Measurements from ENCODE around the gene SOS1.
A peak's percentile ranks its signal among the peaks of the same experiment; 100 is the strongest.

SOS1 gene

DNA sequence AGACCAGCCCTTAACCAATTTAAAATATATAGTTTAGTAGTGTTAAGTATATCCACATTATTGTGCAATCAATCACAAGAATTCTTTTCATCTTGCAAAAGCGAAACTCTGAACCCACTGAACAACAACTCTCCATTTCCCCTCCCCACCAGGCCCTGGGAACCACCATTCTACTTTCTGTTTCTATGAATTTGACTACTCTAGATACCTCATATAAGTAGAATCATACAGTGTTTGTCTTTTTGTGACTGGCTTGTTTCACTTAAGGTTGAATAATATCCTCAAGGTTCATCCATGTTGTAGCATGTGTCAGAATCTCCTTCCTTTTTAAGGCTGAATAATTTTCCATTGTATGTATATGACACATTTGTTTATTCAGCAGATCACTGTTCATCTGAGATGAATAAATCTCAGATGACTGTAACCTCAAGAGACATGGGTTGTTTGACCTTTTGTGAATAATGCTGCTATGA, 8.1 kb upstream of the SOS1 start:
- TF ChIP-seq CTCF (IDR thresholded peaks at IDR 0.05; ENCODE audit: low read depth, low read length) = no peak
- TF ChIP-seq, protein P1, sequence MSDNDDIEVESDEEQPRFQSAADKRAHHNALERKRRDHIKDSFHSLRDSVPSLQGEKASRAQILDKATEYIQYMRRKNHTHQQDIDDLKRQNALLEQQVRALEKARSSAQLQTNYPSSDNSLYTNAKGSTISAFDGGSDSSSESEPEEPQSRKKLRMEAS (IDR thresholded peaks at IDR 0.05; ENCODE audit: low read depth, low read length) = no peak
- TF ChIP-seq MYC (IDR thresholded peaks at IDR 0.05; ENCODE audit: low read depth, low read length) = no peak
- no peak for TF ChIP-seq POLR2A (IDR thresholded peaks at IDR 0.05; ENCODE audit: extremely low read depth, insufficient read length)
- no peak overlapping the region for H3K4me3 ChIP-seq (ENCODE audit: low read depth, low read length)
- peak; percentile 25 for DNase-seq (ENCODE audit: low read depth)

DNA sequence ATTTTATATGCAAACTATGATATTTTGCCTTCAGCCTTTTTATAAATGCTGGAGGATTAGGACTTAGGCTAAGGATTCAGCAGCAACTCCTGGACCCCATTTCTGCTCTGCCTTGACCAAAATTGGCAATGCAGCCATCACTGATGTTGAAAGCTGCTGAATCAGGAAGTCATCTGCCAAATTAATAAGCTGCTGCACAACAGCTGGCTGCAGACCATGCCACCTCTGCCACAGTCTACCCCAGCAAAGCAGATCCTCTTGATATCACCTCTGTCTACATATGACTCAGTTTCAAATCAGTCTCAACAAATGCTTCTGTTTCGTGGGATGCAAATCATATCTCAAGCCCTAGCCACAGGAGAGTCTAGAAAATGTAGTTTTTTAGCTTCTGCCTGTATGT, 7.1 kb upstream of the SOS1 start:
- peak; percentile 69 for DNase-seq (ENCODE audit: low read depth)
- H3K4me3 ChIP-seq (ENCODE audit: low read depth, low read length) = no peak overlapping the region
- TF ChIP-seq POLR2A (IDR thresholded peaks at IDR 0.05; ENCODE audit: extremely low read depth, insufficient read length) (no peak), MYC (IDR thresholded peaks at IDR 0.05; ENCODE audit: low read depth, low read length) (no peak), CTCF (IDR thresholded peaks at IDR 0.05; ENCODE audit: low read depth, low read length) (no peak)
- TF ChIP-seq, protein P1 (IDR thresholded peaks at IDR 0.05; ENCODE audit: low read depth, low read length) = no peak

DNA sequence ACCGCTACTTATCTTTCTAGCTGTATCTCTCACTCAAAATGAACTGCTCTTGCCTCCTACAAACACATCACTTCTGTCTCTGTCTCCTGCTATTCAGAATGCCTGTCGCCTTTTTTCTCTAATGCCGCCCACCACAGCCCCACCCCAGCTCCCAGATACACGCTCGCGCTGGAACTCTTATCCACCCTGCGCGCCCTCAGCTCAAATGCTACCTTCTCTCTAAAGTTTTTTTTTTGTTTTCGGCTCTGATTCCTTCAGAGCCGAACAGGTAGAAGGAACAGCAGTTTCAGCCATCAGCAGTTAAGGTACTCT, 3.9 kb upstream of the SOS1 start:
- DNase-seq (ENCODE audit: low read depth) = no peak
- TF ChIP-seq POLR2A (IDR thresholded peaks at IDR 0.05; ENCODE audit: extremely low read depth, insufficient read length) (no peak), MYC (IDR thresholded peaks at IDR 0.05; ENCODE audit: low read depth, low read length) (no peak), CTCF (IDR thresholded peaks at IDR 0.05; ENCODE audit: low read depth, low read length) (no peak)
- TF ChIP-seq, protein P1 (IDR thresholded peaks at IDR 0.05; ENCODE audit: low read depth, low read length) = no peak
- peak overlapping the region; percentile 93 for H3K4me3 ChIP-seq (ENCODE audit: low read depth, low read length)

DNA sequence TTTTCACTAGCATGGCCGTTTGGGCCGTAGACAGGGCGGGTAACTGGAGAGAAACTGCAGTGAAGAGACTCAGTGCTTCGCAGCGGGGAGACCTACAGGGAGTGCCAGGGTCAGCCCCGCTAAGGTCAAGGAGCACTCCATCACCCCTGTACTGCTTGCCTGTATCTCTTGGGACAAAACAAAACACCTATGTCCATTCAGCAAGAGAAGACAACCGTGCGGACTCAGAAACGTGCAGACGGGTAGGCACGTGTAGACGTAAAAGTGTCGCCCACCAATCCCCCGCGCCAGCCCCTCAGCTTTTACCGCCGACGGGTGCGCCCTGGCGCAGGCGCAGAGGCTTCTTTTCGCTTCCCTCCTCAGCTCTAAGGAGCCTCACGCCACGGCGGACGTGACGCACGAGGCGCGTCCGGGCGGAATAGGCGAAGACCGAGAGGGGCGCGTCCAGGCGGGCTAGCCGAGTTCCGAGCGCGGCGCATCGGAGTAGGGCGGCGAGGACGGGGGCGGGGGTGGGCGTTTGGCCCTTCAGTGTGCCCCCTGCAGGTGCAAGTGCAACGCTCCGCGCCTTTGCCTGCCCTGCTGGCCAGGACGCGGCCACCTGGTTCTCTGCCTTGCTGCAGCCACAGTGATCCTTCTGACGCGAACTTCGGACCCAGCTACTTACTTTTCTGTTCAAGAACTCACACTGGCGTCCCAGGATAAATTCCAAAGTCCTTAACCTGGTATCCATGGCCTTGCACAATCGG, 3.3 kb upstream of the SOS1 start:
- peak; percentile 89 for TF ChIP-seq POLR2A (IDR thresholded peaks at IDR 0.05; ENCODE audit: extremely low read depth, insufficient read length)
- peak; percentile 98 for TF ChIP-seq MYC (IDR thresholded peaks at IDR 0.05; ENCODE audit: low read depth, low read length)
- peak; percentile 58 for TF ChIP-seq CTCF (IDR thresholded peaks at IDR 0.05; ENCODE audit: low read depth, low read length)
- TF ChIP-seq, protein P1 (IDR thresholded peaks at IDR 0.05; ENCODE audit: low read depth, low read length) = peak; percentile 93
- peak overlapping the region; percentile 93 for H3K4me3 ChIP-seq (ENCODE audit: low read depth, low read length)
- DNase-seq (ENCODE audit: low read depth) = peak; percentile 99

DNA sequence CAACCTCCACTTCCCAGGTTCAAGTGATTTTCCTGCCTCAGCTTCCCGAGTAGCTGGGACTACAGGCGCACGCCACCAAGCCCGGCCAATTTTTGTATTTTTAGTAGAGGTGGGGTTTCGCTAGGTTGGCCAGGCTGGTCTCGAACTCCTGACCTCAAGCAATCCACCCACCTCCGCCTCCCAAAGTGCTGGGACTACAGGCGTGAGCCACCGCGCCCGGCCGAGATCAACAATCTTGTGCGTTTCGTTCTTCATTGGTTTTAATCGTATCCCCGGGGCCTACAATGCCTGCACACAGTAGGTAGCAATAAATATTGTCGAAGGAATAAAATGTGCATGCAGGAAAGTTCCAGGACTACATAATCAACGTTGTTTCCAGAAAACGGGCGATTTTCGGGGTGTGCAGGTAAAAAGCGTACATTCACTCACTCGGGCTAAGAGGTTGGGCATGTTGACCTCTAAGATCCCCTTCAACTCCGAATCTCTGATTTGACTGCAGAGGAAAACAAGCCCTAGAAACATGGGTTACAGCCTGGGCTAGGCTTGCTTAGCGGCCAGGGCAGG, 2.7 kb upstream of the SOS1 start:
- no peak for DNase-seq (ENCODE audit: low read depth)
- peak overlapping the region; percentile 90 for H3K4me3 ChIP-seq (ENCODE audit: low read depth, low read length)
- TF ChIP-seq POLR2A (IDR thresholded peaks at IDR 0.05; ENCODE audit: extremely low read depth, insufficient read length) (no peak), MYC (IDR thresholded peaks at IDR 0.05; ENCODE audit: low read depth, low read length) (no peak), CTCF (IDR thresholded peaks at IDR 0.05; ENCODE audit: low read depth, low read length) (no peak)
- TF ChIP-seq, protein P1 (IDR thresholded peaks at IDR 0.05; ENCODE audit: low read depth, low read length) = no peak
